HepG2 (cell line): ENCODE results near the gene MXRA8. TPM values are rescaled to one million over a fixed set of nuclear protein-coding genes. Genes with fewer than 3 reads are reported as not detected.

Source experiments
- ATAC-seq: fragments of 200-7000 bp; cut with Tn5 transposase; 3 replicates; pipeline ENCODE4 v1.9.1; 2020; ENCODE audit warnings: mild to moderate bottlenecking, moderate library complexity
- BruUV-seq: library from RNA; stranded (reverse); fragments of 400-500 nt; replicated peaks from 2 replicates; lab custom pipeline; 2021; lab: Mats Ljungman, UMichigan
- CTCF ChIA-PET: fragments of 300-600 bp; formaldehyde crosslinking; extraction: SDS; loops from one replicate; lab custom pipeline; 2021; ENCODE audit warnings: low total read pairs, inconsistent platforms, low intra/inter-chr PET ratio; lab: Yijun Ruan, JAX
- POLR2A ChIA-PET: fragments of 350-600 bp; sonication (Branson Sonifier 250); formaldehyde crosslinking; loops from one replicate; lab custom pipeline; 2020; ENCODE audit warnings: antibody characterized with exemption, inconsistent platforms; lab: Yijun Ruan, JAX
- DNase-seq: peaks from one replicate; pipeline ENCODE4 v3.0.0-alpha.2; 2015; ENCODE audit warnings: low spot score
- FAIRE-seq: peaks from 3 replicates; lab custom pipeline; 2011; peaks lifted over from hg19 to GRCh38; lab: Jason Lieb, UNC
- H2AFZ ChIP-seq: one replicate; pipeline ENCODE4 v1.6.1; 2011; ENCODE audit warnings: low read length, inconsistent platforms
- H3K27ac ChIP-seq: fragments of 300-600 bp; 3 replicates; pipeline ENCODE4 v1.8.0; 2011; ENCODE audit warnings: mixed run types, mild to moderate bottlenecking, mixed read lengths, low read length, inconsistent platforms; ENCODE audit not compliant: insufficient read depth; ENCODE audit errors: extremely low read length
- H3K27me3 ChIP-seq, 2 experiments: fragments of 200-600 bp in 1 of 2; 2 replicates in 1 of 2; 3 replicates in 1 of 2; pipeline versions ENCODE4 v1.6.0 to v1.8.0; 2011; ENCODE audit warnings: low read length in 2 of 2, mild to moderate bottlenecking in 2 of 2, moderate library complexity in 2 of 2, inconsistent platforms in 1 of 2; ENCODE audit not compliant: insufficient read depth in 2 of 2, control insufficient read depth in 1 of 2
- H3K36me3 ChIP-seq, 2 experiments: fragments of 200-600 bp in 1 of 2; replicated peaks in 1 of 2; 2 replicates in 1 of 2; 3 replicates in 1 of 2; pipeline versions ENCODE4 v1.5.1 to v1.8.0; 2011; ENCODE audit warnings: low read length in 2 of 2, inconsistent platforms in 1 of 2; ENCODE audit not compliant: insufficient read depth in 2 of 2, control insufficient read depth in 1 of 2
- H3K4me1 ChIP-seq: 2 replicates; pipeline ENCODE4 v1.5.1; 2012; ENCODE audit warnings: low read length, inconsistent platforms; ENCODE audit not compliant: insufficient read depth
- H3K4me2 ChIP-seq: 2 replicates; pipeline ENCODE4 v1.6.0; 2011; ENCODE audit warnings: low read depth, low read length, inconsistent platforms
- H3K4me3 ChIP-seq, 3 experiments: fragments of 200-600 bp in 1 of 3; sonication (generic), shearing (Covaris generic) in 1 of 3; replicated peaks in 1 of 3; 2 replicates each; pipeline ENCODE4 v1.5.1; 2011 to 2016; ENCODE audit warnings: low read length in 3 of 3, inconsistent platforms in 2 of 3, low read depth in 2 of 3, mild to moderate bottlenecking in 2 of 3, control low read depth in 1 of 3, mixed read lengths in 1 of 3; ENCODE audit not compliant: insufficient read depth in 1 of 3
- H3K79me2 ChIP-seq: one replicate; pipeline ENCODE4 v1.6.1; 2011; ENCODE audit warnings: low read length, inconsistent platforms; ENCODE audit not compliant: insufficient read depth
- H3K9ac ChIP-seq: 2 replicates; pipeline ENCODE4 v1.6.0; 2011; ENCODE audit warnings: mild to moderate bottlenecking, low read depth, low read length, inconsistent platforms; ENCODE audit not compliant: insufficient read depth
- H3K9me3 ChIP-seq: 2 replicates; pipeline ENCODE4 v1.5.1; 2012; ENCODE audit warnings: mild to moderate bottlenecking, low read length
- H4K20me1 ChIP-seq: 2 replicates; pipeline ENCODE4 v1.6.0; 2011; ENCODE audit warnings: inconsistent platforms, mild to moderate bottlenecking, low read length, moderate library complexity; ENCODE audit not compliant: insufficient read depth
- ASH2L ChIP-seq: fragments of 300-600, 200-600 bp; sonication (generic); IDR thresholded peaks from 2 replicates; pipeline ENCODE4 v1.7.0; 2017; ENCODE audit warnings: low read depth, mild to moderate bottlenecking, moderate library complexity, mixed read lengths, low read length; ENCODE audit not compliant: insufficient read length
- ELK4 ChIP-seq: sonication (generic); formaldehyde crosslinking; IDR thresholded peaks from 2 replicates; pipeline ENCODE4 v1.9.0; 2021; ENCODE audit warnings: missing genetic modification reagents, borderline replicate concordance
- KDM5A ChIP-seq: fragments of 200-600 bp; sonication (generic); IDR thresholded peaks from 2 replicates; pipeline ENCODE4 v1.7.0; 2018; ENCODE audit warnings: antibody characterized with exemption, mild to moderate bottlenecking, low read length, borderline replicate concordance
- MXI1 ChIP-seq: IDR thresholded peaks from 3 replicates; pipeline ENCODE4 v1.6.1; 2012; ENCODE audit warnings: low read depth, low read length, inconsistent platforms, borderline replicate concordance
- NR3C1 ChIP-seq: sonication (generic); formaldehyde crosslinking; IDR thresholded peaks from 2 replicates; pipeline ENCODE4 v1.4.0; 2020; ENCODE audit warnings: missing genetic modification reagents
- SATB2 ChIP-seq: sonication (generic); formaldehyde crosslinking; IDR thresholded peaks from 2 replicates; pipeline ENCODE4 v1.5.0; 2020; ENCODE audit warnings: missing genetic modification reagents
- U2AF1 ChIP-seq: fragments of 200-400 bp; formaldehyde crosslinking; optimal IDR thresholded peaks from 2 replicates; pipeline ENCODE3; 2017; ENCODE audit warnings: mild to moderate bottlenecking, low read depth, low read length
- XBP1 ChIP-seq: sonication (generic); formaldehyde crosslinking; IDR thresholded peaks from 2 replicates; pipeline ENCODE4 v1.5.0; 2020; ENCODE audit warnings: missing genetic modification reagents
- ZBTB10 ChIP-seq: sonication (generic); formaldehyde crosslinking; IDR thresholded peaks from 2 replicates; pipeline ENCODE4 v1.4.0; 2020; ENCODE audit warnings: missing genetic modification reagents, borderline replicate concordance
- ZNF12 ChIP-seq: sonication (generic); formaldehyde crosslinking; IDR thresholded peaks from 2 replicates; pipeline ENCODE4 v1.5.0; 2020; ENCODE audit warnings: missing genetic modification reagents
- ZNF138 ChIP-seq: sonication (generic); formaldehyde crosslinking; IDR thresholded peaks from 2 replicates; pipeline ENCODE4 v1.5.0; 2020; ENCODE audit warnings: mild to moderate bottlenecking, low read depth, missing genetic modification reagents
- ZNF333 ChIP-seq: sonication (generic); formaldehyde crosslinking; IDR thresholded peaks from 2 replicates; pipeline ENCODE4 v1.4.0; 2020; ENCODE audit warnings: mild to moderate bottlenecking, missing genetic modification reagents, borderline replicate concordance
- ZNF33A ChIP-seq: sonication (generic); formaldehyde crosslinking; IDR thresholded peaks from 2 replicates; pipeline ENCODE4 v1.5.1; 2020; ENCODE audit warnings: missing genetic modification reagents, mild to moderate bottlenecking, moderate library complexity, borderline replicate concordance
- ZNF350 ChIP-seq: sonication (generic); formaldehyde crosslinking; IDR thresholded peaks from 2 replicates; pipeline ENCODE4 v1.4.0; 2020; ENCODE audit warnings: mild to moderate bottlenecking, low read depth, missing genetic modification reagents, borderline replicate concordance
- ZNF678 ChIP-seq: sonication (generic); formaldehyde crosslinking; IDR thresholded peaks from 2 replicates; pipeline ENCODE4 v1.4.0; 2020; ENCODE audit warnings: mild to moderate bottlenecking, missing genetic modification reagents
- ZNF768 ChIP-seq: sonication (generic); formaldehyde crosslinking; IDR thresholded peaks from 2 replicates; pipeline ENCODE4 v1.4.0; 2020; ENCODE audit warnings: missing genetic modification reagents
- ZNF772 ChIP-seq: sonication (generic); formaldehyde crosslinking; IDR thresholded peaks from 2 replicates; pipeline ENCODE4 v1.5.0; 2020; ENCODE audit warnings: mild to moderate bottlenecking, missing genetic modification reagents
- ZNF776 ChIP-seq: sonication (generic); formaldehyde crosslinking; IDR thresholded peaks from 2 replicates; pipeline ENCODE4 v1.4.0; 2020; ENCODE audit warnings: mild to moderate bottlenecking, missing genetic modification reagents
- ZNF782 ChIP-seq: sonication (generic); formaldehyde crosslinking; IDR thresholded peaks from 2 replicates; pipeline ENCODE4 v1.4.0; 2020; ENCODE audit warnings: missing genetic modification reagents, mild to moderate bottlenecking, borderline replicate concordance
- WGBS: methylation state at CpG from one replicate; pipeline ENCODE4 v1.1.6; 2017; ENCODE audit warnings: low lambda C conversion rate; 5-methylcytosine and 5-hydroxymethylcytosine counted together
- in situ Hi-C: cut with HindIII; loops from 2 replicates; pipeline ENCODE4 v1.10.0; 2017; ENCODE audit warnings: low pct_unique_long_range_greater_than_20kb; ENCODE audit not compliant: extremely low pct_ligation_motif_present
- intact Hi-C: fragments of 100-400 bp; cut with micrococcal nuclease; formaldehyde crosslinking; loops from one replicate; pipeline ENCODE4 v1.10.0; 2022; ENCODE audit not compliant: unreplicated experiment
- polyA plus RNA-seq, 8 experiments: library from polyadenylated mRNA; depleted of rRNA in 3 of 8; stranded (reverse) in 7 of 8; unstranded in 1 of 8; fragments of >200 nt; fragmentation: Illumina TruSeq in 4 of 8; extraction: Trizol in 4 of 8; gene quantifications; 2 replicates each; pipeline versions ENCODE4 v1.2.1 to v1.2.3, GENCODE V29; 2011 to 2016; ENCODE audit warnings: low read depth in 4 of 8, missing spikeins in 1 of 8, mixed read lengths in 1 of 8; ENCODE audit not compliant: insufficient read depth in 1 of 8
- total RNA-seq, 5 experiments: library from RNA; depleted of rRNA; stranded (reverse); fragments of >200 nt; fragmentation: Illumina TruSeq; extraction: Trizol; gene quantifications; 2 replicates each; pipeline ENCODE4 v1.2.3, GENCODE V29; 2016; ENCODE audit warnings: low read depth in 1 of 5
- TF ChIP-seq, protein P1 (sequence below): sonication (generic); formaldehyde crosslinking; IDR thresholded peaks from 2 replicates; pipeline ENCODE4 v1.4.0; 2020; ENCODE audit warnings: missing genetic modification reagents

Gene MXRA8
- total and polyA plus RNA-seq, 2 of the 13 experiments (the other 11 are each of a cell fraction or from before 2014, with no cell fraction given), result 19.8 to 44.8 TPM

- CTCF ChIA-PET, result no interaction called here
- H3K4me1 ChIP-seq, result peaks cover 51% of the 10 kb centered on the region
- H3K79me2 ChIP-seq, result peaks cover 44% of the 10 kb centered on the region
- 0% methylated on average over 10 of the region's 54 CpGs for WGBS
- H3K4me2 ChIP-seq, result peak overlapping the region; percentile 85
- H3K36me3 ChIP-seq, result peaks cover 13 to 48% of the 10 kb centered on the region in 2 experiments; a peak in 4 of 5 replicates
- peak overlapping the region; percentile 98 for H3K9ac ChIP-seq
- POLR2A ChIA-PET, result interaction anchor here (0.5 to 12.4 kb wide), 17 partner anchors 9 to 107 kb away, joined by 3 to 355 read pairs (median 8); partner anchors contain the start of genes ANKRD65, AURKAIP1, MRPL20 and MXRA8
- BruUV-seq, result no TSS peak
- FAIRE-seq (no peak), ATAC-seq (no peak), DNase-seq (no peak)
- H2AFZ ChIP-seq, result no peak overlapping the region
- H3K27ac ChIP-seq, result peak overlapping the region; percentile 82
- H4K20me1 ChIP-seq, result peaks cover 17% of the 10 kb centered on the region
- no peaks in the 10 kb centered on the region for H3K27me3 ChIP-seq
- in situ Hi-C loops, result no loop called here
- peak overlapping the region; percentile 75 to 95 (median 93) for H3K4me3 ChIP-seq
- intact Hi-C loops, result loop anchor here (2.0 kb wide), 1 partner anchor 22 kb away; no protein-coding TSS in a partner anchor
- H3K9me3 ChIP-seq, result no peaks in the 10 kb centered on the region
- no peak for TF ChIP-seq ZNF12 (CRISPR knock-in tag)
- no peak for TF ChIP-seq SATB2 (CRISPR knock-in tag)
- TF ChIP-seq ASH2L, result peak; percentile 39
- TF ChIP-seq ZNF782 (CRISPR knock-in tag), result no peak
- peak; percentile 4; the same call in 1 of the 2 replicates for TF ChIP-seq ZNF138 (CRISPR knock-in tag)
- 0 out of 2 replicates have a peak, but pooled peaks have one; percentile 26 for TF ChIP-seq KDM5A
- TF ChIP-seq MXI1, result no peak
- peak; percentile 41; the same call in 1 of the 2 replicates for TF ChIP-seq ZNF768 (CRISPR knock-in tag)
- no peak for TF ChIP-seq ZBTB10
- no peak for TF ChIP-seq XBP1 (CRISPR knock-in tag)
- peak; percentile 11 for TF ChIP-seq U2AF1
- TF ChIP-seq NR3C1 (CRISPR knock-in tag), result no peak
- TF ChIP-seq ZNF350 (CRISPR knock-in tag), result no peak
- TF ChIP-seq ZNF33A (CRISPR knock-in tag), result no peak; the same call in 1 of the 2 replicates
- TF ChIP-seq ZNF776 (CRISPR knock-in tag), result 0 out of 2 replicates have a peak, but pooled peaks have one; percentile 7
- TF ChIP-seq ZNF678 (CRISPR knock-in tag), result no peak
- 0 out of 2 replicates have a peak, but pooled peaks have one; percentile 3 for TF ChIP-seq ELK4 (CRISPR knock-in tag)
- no peak for TF ChIP-seq ZNF772 (CRISPR knock-in tag)
- TF ChIP-seq, protein P1, sequence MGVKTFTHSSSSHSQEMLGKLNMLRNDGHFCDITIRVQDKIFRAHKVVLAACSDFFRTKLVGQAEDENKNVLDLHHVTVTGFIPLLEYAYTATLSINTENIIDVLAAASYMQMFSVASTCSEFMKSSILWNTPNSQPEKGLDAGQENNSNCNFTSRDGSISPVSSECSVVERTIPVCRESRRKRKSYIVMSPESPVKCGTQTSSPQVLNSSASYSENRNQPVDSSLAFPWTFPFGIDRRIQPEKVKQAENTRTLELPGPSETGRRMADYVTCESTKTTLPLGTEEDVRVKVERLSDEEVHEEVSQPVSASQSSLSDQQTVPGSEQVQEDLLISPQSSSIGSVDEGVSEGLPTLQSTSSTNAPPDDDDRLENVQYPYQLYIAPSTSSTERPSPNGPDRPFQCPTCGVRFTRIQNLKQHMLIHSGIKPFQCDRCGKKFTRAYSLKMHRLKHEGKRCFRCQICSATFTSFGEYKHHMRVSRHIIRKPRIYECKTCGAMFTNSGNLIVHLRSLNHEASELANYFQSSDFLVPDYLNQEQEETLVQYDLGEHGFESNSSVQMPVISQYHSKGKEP (CRISPR knock-in tag), result no peak
- no peak for TF ChIP-seq ZNF333
Observed at GRCh38 chr1:1398677-1399186, 40.4 kb upstream of the MXRA8 start.
